Cardiac muscle cell (in vitro differentiated cells and primary cell): ENCODE data around the gene EPS15. TPM values are rescaled to one million over a fixed set of nuclear protein-coding genes. Genes with fewer than 3 reads are reported as not detected.

ENCODE experiments used
- DNase-seq, 2 donors: peaks; one replicate each; pipeline versions ENCODE4 v3.0.0 to v3.0.0-alpha.2; 2010 to 2017; ENCODE audit warnings: low read depth in 1 of 2, low spot score in 1 of 2
- H3K27ac ChIP-seq: fragments of 200-600 bp; sonication (generic); 2 replicates; pipeline ENCODE4 v1.5.1; 2016
- H3K27me3 ChIP-seq: fragments of 200-600 bp; sonication (generic); 2 replicates; pipeline ENCODE4 v1.6.0; 2016; ENCODE audit warnings: control low read depth
- H3K36me3 ChIP-seq: fragments of 200-600 bp; sonication (generic); 2 replicates; pipeline ENCODE4 v1.5.1; 2016; ENCODE audit warnings: control low read depth
- H3K4me1 ChIP-seq: fragments of 200-600 bp; sonication (generic); 2 replicates; pipeline ENCODE4 v1.8.1; 2017; ENCODE audit warnings: low read depth, mild to moderate bottlenecking, mixed run types
- H3K4me3 ChIP-seq: fragments of 200-600 bp; sonication (generic); 2 replicates; pipeline ENCODE4 v1.5.1; 2016; ENCODE audit warnings: mild to moderate bottlenecking
- H3K9me3 ChIP-seq: fragments of 200-600 bp; sonication (generic); 2 replicates; pipeline ENCODE4 v1.5.1; 2017; ENCODE audit warnings: low read depth, mild to moderate bottlenecking, control low read depth
- CTCF ChIP-seq: IDR thresholded peaks from 2 replicates; pipeline ENCODE4 v1.5.1; 2012; ENCODE audit warnings: low read depth, mild to moderate bottlenecking, low read length
- polyA plus RNA-seq: library from polyadenylated mRNA; unstranded; fragments of >200 nt; fragmentation: Nextera tagmentation; extraction: Ambion mirVana; gene quantifications from 2 replicates; pipeline ENCODE4 v1.2.1, GENCODE V29; 2016
- total RNA-seq: library from RNA; depleted of rRNA; stranded (reverse); fragments of >200 nt; gene quantifications from 2 replicates; pipeline ENCODE4 v1.2.3, GENCODE V29; 2016

Gene EPS15
- total and polyA plus RNA-seq, 2 experiments from 2014 or later, result 34.1 to 110 TPM

GRCh38 chr1:51551848-51552296, 32.8 kb upstream of the EPS15 start:
- no peaks in the 10 kb centered on the region for H3K9me3 ChIP-seq
- no peak for DNase-seq
- H3K36me3 ChIP-seq, result no peaks in the 10 kb centered on the region
- H3K4me1 ChIP-seq, result no peaks in the 10 kb centered on the region
- no peaks in the 10 kb centered on the region for H3K27me3 ChIP-seq
- TF ChIP-seq CTCF, result no peak
- no peak overlapping the region for H3K4me3 ChIP-seq
- no peak overlapping the region for H3K27ac ChIP-seq

GRCh38 chr1:51551081-51551480, 32.0 kb upstream of the EPS15 start:
- H3K9me3 ChIP-seq, result no peaks in the 10 kb centered on the region
- no peak overlapping the region for H3K4me3 ChIP-seq
- no peaks in the 10 kb centered on the region for H3K36me3 ChIP-seq
- TF ChIP-seq CTCF, result no peak
- DNase-seq, result no peak
- no peak overlapping the region for H3K27ac ChIP-seq
- H3K4me1 ChIP-seq, result no peaks in the 10 kb centered on the region
- H3K27me3 ChIP-seq, result no peaks in the 10 kb centered on the region

- Histone ChIP-seq H3K4me1 (no peaks in the 10 kb centered on the region), H3K9me3 (no peaks in the 10 kb centered on the region), H3K36me3 (no peaks in the 10 kb centered on the region), H3K4me3 (no peak overlapping the region), H3K27ac (no peak overlapping the region), H3K27me3 (no peaks in the 10 kb centered on the region)
- no peak for DNase-seq
- TF ChIP-seq CTCF, result no peak
These were observed 30.8 kb upstream of the EPS15 start for GRCh38 chr1:51549901-51550300.

GRCh38 chr1:51549016-51549619, 30.1 kb upstream of the EPS15 start:
- H3K27ac ChIP-seq, result no peak overlapping the region
- no peaks in the 10 kb centered on the region for H3K9me3 ChIP-seq
- H3K36me3 ChIP-seq, result no peaks in the 10 kb centered on the region
- no peaks in the 10 kb centered on the region for H3K27me3 ChIP-seq
- H3K4me1 ChIP-seq, result no peaks in the 10 kb centered on the region
- H3K4me3 ChIP-seq, result no peak overlapping the region
- no peak for TF ChIP-seq CTCF
- no peak for DNase-seq

- TF ChIP-seq CTCF, result no peak
- Histone ChIP-seq H3K27me3 (no peaks in the 10 kb centered on the region), H3K36me3 (no peaks in the 10 kb centered on the region), H3K27ac (no peak overlapping the region), H3K9me3 (no peaks in the 10 kb centered on the region), H3K4me1 (no peaks in the 10 kb centered on the region), H3K4me3 (no peak overlapping the region)
- no peak for DNase-seq
These were observed 24.8 kb upstream of the EPS15 start for GRCh38 chr1:51543858-51544257.
